Hepatocyte (in vitro differentiated cells): ENCODE measurements around the gene CYP1A2. TPM values are rescaled to one million over a fixed set of nuclear protein-coding genes. Genes with fewer than 3 reads are reported as not detected.

Experiments used
- DNase-seq: peaks from one replicate; pipeline ENCODE4 v3.0.0-alpha.2; 2016; ENCODE audit warnings: low spot score
- H2AFZ ChIP-seq: fragments of 200-600 bp; sonication (generic); 2 replicates; pipeline ENCODE4 v1.6.0; 2016; ENCODE audit warnings: antibody characterized with exemption, mild to moderate bottlenecking
- H3K27ac ChIP-seq: fragments of 200-600 bp; sonication (generic); 2 replicates; pipeline ENCODE4 v1.5.1; 2016; ENCODE audit warnings: mild to moderate bottlenecking
- H3K27me3 ChIP-seq: fragments of 200-600 bp; sonication (generic); 2 replicates; pipeline ENCODE4 v1.6.1; 2016
- H3K36me3 ChIP-seq: fragments of 200-600 bp; sonication (generic); replicated peaks from 2 replicates; pipeline ENCODE4 v1.5.1; 2016; ENCODE audit warnings: low read depth; ENCODE audit not compliant: insufficient read depth
- H3K4me1 ChIP-seq: fragments of 200-600 bp; sonication (generic); 2 replicates; pipeline ENCODE4 v1.5.1; 2016; ENCODE audit warnings: mild to moderate bottlenecking, moderate library complexity; ENCODE audit not compliant: insufficient read depth
- H3K4me2 ChIP-seq: fragments of 200-600 bp; sonication (generic); 2 replicates; pipeline ENCODE4 v1.6.0; 2016
- H3K4me3 ChIP-seq: fragments of 200-600 bp; sonication (generic); 2 replicates; pipeline ENCODE4 v1.5.1; 2016; ENCODE audit warnings: mild to moderate bottlenecking
- H3K79me2 ChIP-seq: fragments of 200-600 bp; sonication (generic); 2 replicates; pipeline ENCODE4 v1.6.0; 2017; ENCODE audit warnings: mild to moderate bottlenecking
- H3K9me2 ChIP-seq: fragments of 200-600 bp; sonication (generic); replicated peaks from 2 replicates; pipeline ENCODE4 v1.6.0; 2017; ENCODE audit warnings: mild to moderate bottlenecking; ENCODE audit not compliant: insufficient read depth
- H3K9me3 ChIP-seq: fragments of 200-600 bp; sonication (generic); 2 replicates; pipeline ENCODE4 v1.5.1; 2016; ENCODE audit warnings: low read depth, mild to moderate bottlenecking
- H4K20me1 ChIP-seq: fragments of 200-600 bp; sonication (generic); 2 replicates; pipeline ENCODE4 v1.6.0; 2016; ENCODE audit warnings: mild to moderate bottlenecking; ENCODE audit not compliant: insufficient read depth, poor library complexity, severe bottlenecking
- EZH2 ChIP-seq: fragments of 200-600 bp; sonication (generic); IDR thresholded peaks from 2 replicates; pipeline ENCODE4 v1.6.1; 2016; ENCODE audit warnings: antibody characterized with exemption, mild to moderate bottlenecking, borderline replicate concordance
- EZH2phosphoT487 ChIP-seq: fragments of 200-600 bp; sonication (generic); IDR thresholded peaks from one replicate; pipeline ENCODE4 v1.6.1; 2018; ENCODE audit warnings: antibody characterized with exemption, mild to moderate bottlenecking, low read depth, moderate library complexity; ENCODE audit not compliant: unreplicated experiment, severe bottlenecking
- WGBS: methylation state at CpG from one replicate; pipeline ENCODE4 v1.1.6; 2016; ENCODE audit warnings: low lambda C conversion rate; ENCODE audit errors: missing lambda C conversion rate; 5-methylcytosine and 5-hydroxymethylcytosine counted together
- polyA plus RNA-seq: library from polyadenylated mRNA; unstranded; fragments of >200 nt; fragmentation: Nextera tagmentation; extraction: Ambion mirVana; gene quantifications from 2 replicates; pipeline ENCODE4 v1.2.1, GENCODE V29; 2016
- total RNA-seq: library from RNA; depleted of rRNA; stranded (reverse); fragments of >200 nt; gene quantifications from 2 replicates; pipeline ENCODE4 v1.2.3, GENCODE V29; 2014
- TF ChIP-seq, protein P1 (sequence below): fragments of 200-600 bp; sonication (generic); IDR thresholded peaks from 2 replicates; pipeline ENCODE4 v1.5.1; 2016; ENCODE audit warnings: antibody characterized with exemption, mild to moderate bottlenecking; ENCODE audit not compliant: poor library complexity

Gene CYP1A2
- total and polyA plus RNA-seq, 2 experiments from 2014 or later, result 0.17 TPM; not detected in 1

GRCh38 chr15:74789741-74790079 lies 41.1 kb downstream of the CYP1A2 start:
- Histone ChIP-seq H4K20me1 (peaks cover 79% of the 10 kb centered on the region), H3K9me3 (no peaks in the 10 kb centered on the region), H2AFZ (no peak overlapping the region), H3K4me2 (peak overlapping the region; percentile 67), H3K27ac (peak overlapping the region; percentile 69), H3K4me1 (peaks cover 30% of the 10 kb centered on the region), H3K9me2 (no peaks in the 10 kb centered on the region), H3K4me3 (no peak overlapping the region), H3K36me3 (no peaks in the 10 kb centered on the region), H3K79me2 (peaks cover 95% of the 10 kb centered on the region), H3K27me3 (no peaks in the 10 kb centered on the region)
- no peak for TF ChIP-seq EZH2phosphoT487
- TF ChIP-seq EZH2, result no peak
- TF ChIP-seq, protein P1, sequence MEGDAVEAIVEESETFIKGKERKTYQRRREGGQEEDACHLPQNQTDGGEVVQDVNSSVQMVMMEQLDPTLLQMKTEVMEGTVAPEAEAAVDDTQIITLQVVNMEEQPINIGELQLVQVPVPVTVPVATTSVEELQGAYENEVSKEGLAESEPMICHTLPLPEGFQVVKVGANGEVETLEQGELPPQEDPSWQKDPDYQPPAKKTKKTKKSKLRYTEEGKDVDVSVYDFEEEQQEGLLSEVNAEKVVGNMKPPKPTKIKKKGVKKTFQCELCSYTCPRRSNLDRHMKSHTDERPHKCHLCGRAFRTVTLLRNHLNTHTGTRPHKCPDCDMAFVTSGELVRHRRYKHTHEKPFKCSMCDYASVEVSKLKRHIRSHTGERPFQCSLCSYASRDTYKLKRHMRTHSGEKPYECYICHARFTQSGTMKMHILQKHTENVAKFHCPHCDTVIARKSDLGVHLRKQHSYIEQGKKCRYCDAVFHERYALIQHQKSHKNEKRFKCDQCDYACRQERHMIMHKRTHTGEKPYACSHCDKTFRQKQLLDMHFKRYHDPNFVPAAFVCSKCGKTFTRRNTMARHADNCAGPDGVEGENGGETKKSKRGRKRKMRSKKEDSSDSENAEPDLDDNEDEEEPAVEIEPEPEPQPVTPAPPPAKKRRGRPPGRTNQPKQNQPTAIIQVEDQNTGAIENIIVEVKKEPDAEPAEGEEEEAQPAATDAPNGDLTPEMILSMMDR, result no peak
- 76% methylated on average over 3 of the region's 3 CpGs for WGBS
- no peak for DNase-seq

- DNase-seq, result peak; percentile 49
- H3K9me3 ChIP-seq, result no peaks in the 10 kb centered on the region
- H3K27me3 ChIP-seq, result no peaks in the 10 kb centered on the region
- WGBS, result 83% methylated on average over 15 of the region's 15 CpGs
- H3K79me2 ChIP-seq, result peaks cover 95% of the 10 kb centered on the region
- no peaks in the 10 kb centered on the region for H3K36me3 ChIP-seq
- H3K4me1 ChIP-seq, result peaks cover 30% of the 10 kb centered on the region
- peak overlapping the region; percentile 67 for H3K4me2 ChIP-seq
- TF ChIP-seq EZH2phosphoT487, result no peak
- TF ChIP-seq EZH2, result no peak
- TF ChIP-seq, protein P1, result no peak
- H3K4me3 ChIP-seq, result no peak overlapping the region
- peaks cover 77% of the 10 kb centered on the region for H4K20me1 ChIP-seq
- H2AFZ ChIP-seq, result no peak overlapping the region
- H3K27ac ChIP-seq, result peak overlapping the region; percentile 69
- no peaks in the 10 kb centered on the region for H3K9me2 ChIP-seq
These were observed 41.7 kb downstream of the CYP1A2 start for GRCh38 chr15:74790080-74790916.

DNA sequence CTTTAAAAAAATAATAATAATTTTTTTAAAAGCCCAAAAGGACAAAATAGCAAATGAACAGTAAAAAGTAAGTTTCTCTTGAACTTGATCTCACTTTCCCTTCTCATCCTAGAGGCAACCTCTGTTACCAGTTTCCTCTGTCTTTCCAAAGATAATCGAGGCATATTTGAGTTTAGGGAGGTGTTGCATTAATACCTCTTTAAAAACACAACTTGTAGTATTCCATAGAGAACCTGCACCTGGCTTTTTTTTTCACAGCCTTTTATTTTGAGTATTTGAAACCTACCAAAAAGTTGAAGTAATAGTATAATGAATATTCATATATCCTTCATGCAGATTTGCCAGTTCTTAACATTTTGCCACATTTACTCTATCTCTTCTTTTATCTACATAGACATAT lies 42.4 kb downstream of the CYP1A2 start:
- no peaks in the 10 kb centered on the region for H3K9me3 ChIP-seq
- DNase-seq, result no peak
- TF ChIP-seq, protein P1, result no peak
- TF ChIP-seq EZH2phosphoT487, result no peak
- H3K27ac ChIP-seq, result no peak overlapping the region
- H3K27me3 ChIP-seq, result no peaks in the 10 kb centered on the region
- peaks cover 30% of the 10 kb centered on the region for H3K4me1 ChIP-seq
- WGBS, result 85% methylated on average over 1 of the region's 1 CpG
- no peak overlapping the region for H2AFZ ChIP-seq
- H3K79me2 ChIP-seq, result peaks cover 94% of the 10 kb centered on the region
- H3K4me3 ChIP-seq, result no peak overlapping the region
- peaks cover 74% of the 10 kb centered on the region for H4K20me1 ChIP-seq
- H3K9me2 ChIP-seq, result no peaks in the 10 kb centered on the region
- H3K4me2 ChIP-seq, result no peak overlapping the region
- H3K36me3 ChIP-seq, result no peaks in the 10 kb centered on the region
